Activated CD8-positive, alpha-beta memory T cell treated with anti-CD3 and anti-CD28 coated beads for 36 hours (primary cell): ENCODE results near the gene MRPL14. TPM values are rescaled to one million over a fixed set of nuclear protein-coding genes. Genes with fewer than 3 reads are reported as not detected.

ENCODE experiments used
- CTCF ChIA-PET: fragments of 350-600 bp; sonication (Branson Sonifier 250); formaldehyde crosslinking; loops from one replicate; lab custom pipeline; 2021; ENCODE audit warnings: antibody characterized with exemption; lab: Charles Lee
- POLR2A ChIA-PET: fragments of 350-600 bp; sonication (Branson Sonifier 250); formaldehyde crosslinking; loops from one replicate; lab custom pipeline; 2021; ENCODE audit warnings: antibody characterized with exemption; lab: Charles Lee
- total RNA-seq, 2 experiments: library from RNA; stranded (reverse); gene quantifications; one replicate each; pipeline ENCODE4 v1.2.3, GENCODE V29; 2021

Gene MRPL14
- total RNA-seq, 2 experiments from 2014 or later: 53.1 to 54.5 TPM

DNA sequence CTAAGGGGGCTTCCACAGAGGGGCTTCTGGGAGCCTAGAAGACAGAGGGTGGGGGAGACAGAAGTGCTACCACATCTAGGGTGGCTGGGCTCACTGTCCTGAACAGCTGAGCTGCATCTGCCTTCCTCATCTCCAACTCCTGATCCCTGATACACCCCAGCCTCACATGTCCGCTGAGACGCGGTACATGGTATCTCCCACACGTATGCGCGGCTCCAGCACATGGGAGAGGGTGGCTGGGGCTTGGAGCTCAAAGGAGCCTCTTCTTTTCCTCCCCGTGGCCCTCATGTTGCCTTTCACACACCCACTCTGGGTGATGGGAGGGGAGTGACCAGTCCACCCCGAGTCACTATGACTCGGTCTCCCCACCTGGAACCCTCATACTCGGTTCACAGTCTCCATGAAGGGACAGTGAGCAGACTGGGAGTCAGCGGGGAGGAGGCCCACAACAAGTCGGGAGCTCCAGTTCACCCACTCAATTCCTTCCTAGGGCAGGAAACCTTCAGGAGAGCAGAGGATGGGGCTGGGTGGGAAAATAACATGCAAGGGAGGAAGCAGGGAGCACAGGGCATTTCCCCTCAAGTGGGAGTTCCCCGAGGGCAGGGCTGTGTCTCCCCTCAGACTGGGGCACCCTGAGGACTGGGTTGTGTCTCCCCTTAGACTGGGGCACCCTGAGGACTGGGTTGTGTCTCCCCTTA lies 61.7 kb downstream of the MRPL14 start:
- ChIA-PET POLR2A (no interaction called here), CTCF (interaction anchor here (0.9 to 1.9 kb wide), 2 partner anchors 9 to 296 kb away, joined by 5 to 9 read pairs; no protein-coding TSS in a partner anchor)

- POLR2A ChIA-PET: no interaction called here
- CTCF ChIA-PET: interaction anchor here (0.7 to 1.9 kb wide), 3 partner anchors 10 to 340 kb away, joined by 3 to 9 read pairs (median 5); no protein-coding TSS in a partner anchor
Measured at GRCh38 chr6:44064948-44065272, 62.3 kb downstream of the MRPL14 start.

- ChIA-PET CTCF (interaction anchor here (0.7 to 1.9 kb wide), 5 partner anchors 10 to 340 kb away, joined by 3 to 9 read pairs (median 5); partner anchors contain the start of gene VEGFA), POLR2A (no interaction called here)
Measured at GRCh38 chr6:44064089-44064947, 62.9 kb downstream of the MRPL14 start.

GRCh38 chr6:44063561-44064059 lies 63.6 kb downstream of the MRPL14 start:
- ChIA-PET POLR2A (no interaction called here), CTCF (interaction anchor here (1.1 to 2.0 kb wide), 5 partner anchors 11 to 295 kb away, joined by 3 to 8 read pairs (median 4); partner anchors contain the start of gene VEGFA)

Other genes starting within 250 kb of the MRPL14 start
- 10 to 100 TPM; 16.0 to 17.8 TPM for gene TMEM63B, start 102 bp upstream of the MRPL14 start, total RNA-seq
- gene CAPN11, start 31.4 kb upstream of the MRPL14 start, total RNA-seq: not detected
- gene MYMX, start 89.5 kb upstream of the MRPL14 start, total RNA-seq: not detected
- gene SLC29A1, start 96.1 kb upstream of the MRPL14 start, total RNA-seq: 100 to 1,000 TPM; 116 TPM
- 1,000 to 10,000 TPM; 2,366 to 2,390 TPM for gene HSP90AB1, start 119.6 kb upstream of the MRPL14 start, total RNA-seq
- 10 to 100 TPM; 32.5 to 32.6 TPM for gene SLC35B2, start 130.1 kb upstream of the MRPL14 start, total RNA-seq
- gene NFKBIE, start 138.1 kb upstream of the MRPL14 start, total RNA-seq: 10 to 100 TPM; 27.8 to 28.7 TPM
- gene TMEM151B, start 143.0 kb upstream of the MRPL14 start, total RNA-seq: not detected
- gene AARS2, start 185.9 kb upstream of the MRPL14 start, total RNA-seq: 10 to 100 TPM; 24.5 to 24.9 TPM
- gene SPATS1, start 215.2 kb upstream of the MRPL14 start, total RNA-seq: not detected